DOHH2 (cell line): ENCODE data around the gene BCAR3.

Experiments used
- H3F3A ChIP-seq: fragments of 200-600 bp; sonication (generic), shearing (Covaris generic); 2 replicates; pipeline ENCODE4 v1.6.0; 2016; ENCODE audit warnings: antibody characterized with exemption, mild to moderate bottlenecking; ENCODE audit not compliant: control insufficient read depth, insufficient read depth
- H3K27ac ChIP-seq: fragments of 200-600 bp; sonication (generic); 2 replicates; pipeline ENCODE4 v1.5.1; 2014; ENCODE audit warnings: low read depth, mild to moderate bottlenecking, low read length, moderate library complexity
- H3K27me3 ChIP-seq: fragments of 200-600 bp; sonication (generic); 2 replicates; pipeline ENCODE4 v1.6.1; 2014; ENCODE audit warnings: mild to moderate bottlenecking, low read length, mixed read lengths; ENCODE audit not compliant: control insufficient read depth
- H3K36me3 ChIP-seq: fragments of 200-600 bp; sonication (generic); 2 replicates; pipeline ENCODE4 v1.6.1; 2014; ENCODE audit warnings: mild to moderate bottlenecking, low read length, moderate library complexity, mixed read lengths; ENCODE audit not compliant: control insufficient read depth
- H3K4me1 ChIP-seq: fragments of 200-600 bp; sonication (generic); 2 replicates; pipeline ENCODE4 v1.6.1; 2014; ENCODE audit warnings: mild to moderate bottlenecking, low read length, mixed read lengths; ENCODE audit not compliant: control insufficient read depth
- H3K4me2 ChIP-seq: fragments of 200-600 bp; sonication (generic); 2 replicates; pipeline ENCODE4 v1.6.0; 2014; ENCODE audit warnings: mild to moderate bottlenecking, low read length, moderate library complexity
- H3K4me3 ChIP-seq: fragments of 200-600 bp; sonication (generic); 2 replicates; pipeline ENCODE4 v1.5.1; 2014; ENCODE audit warnings: mild to moderate bottlenecking, low read length, mixed read lengths
- H3K79me2 ChIP-seq: fragments of 200-600 bp; sonication (generic); 2 replicates; pipeline ENCODE4 v1.6.1; 2014; ENCODE audit warnings: mild to moderate bottlenecking, low read length, mixed read lengths; ENCODE audit not compliant: control insufficient read depth
- H3K9me2 ChIP-seq: fragments of 200-600 bp; sonication (generic); replicated peaks from 2 replicates; pipeline ENCODE4 v1.6.1; 2014; ENCODE audit warnings: mild to moderate bottlenecking, low read length, mixed read lengths; ENCODE audit not compliant: control insufficient read depth
- H3K9me3 ChIP-seq: fragments of 200-600 bp; sonication (generic); 2 replicates; pipeline ENCODE4 v1.6.1; 2014; ENCODE audit warnings: antibody characterized with exemption, low read length, mixed read lengths; ENCODE audit not compliant: control insufficient read depth, insufficient read depth
- H4K20me1 ChIP-seq: fragments of 200-600 bp; sonication (generic); 2 replicates; pipeline ENCODE4 v1.6.0; 2014; ENCODE audit warnings: low read depth, mild to moderate bottlenecking, antibody characterized with exemption, low read length, moderate library complexity; ENCODE audit not compliant: control insufficient read depth, insufficient read depth
- EZH2phosphoT487 ChIP-seq: fragments of 200-600 bp; sonication (generic); IDR thresholded peaks from 2 replicates; pipeline ENCODE4 v1.6.1; 2017; ENCODE audit warnings: borderline replicate concordance, mild to moderate bottlenecking, antibody characterized with exemption, low read length, moderate library complexity, mixed read lengths
- TF ChIP-seq, protein P1 (sequence below): fragments of 200-600 bp; sonication (generic); IDR thresholded peaks from one replicate; pipeline ENCODE4 v1.5.1; 2014; ENCODE audit warnings: antibody characterized with exemption, mild to moderate bottlenecking, low read depth, low read length; ENCODE audit not compliant: poor library complexity, severe bottlenecking

The BCAR3 gene

DNA sequence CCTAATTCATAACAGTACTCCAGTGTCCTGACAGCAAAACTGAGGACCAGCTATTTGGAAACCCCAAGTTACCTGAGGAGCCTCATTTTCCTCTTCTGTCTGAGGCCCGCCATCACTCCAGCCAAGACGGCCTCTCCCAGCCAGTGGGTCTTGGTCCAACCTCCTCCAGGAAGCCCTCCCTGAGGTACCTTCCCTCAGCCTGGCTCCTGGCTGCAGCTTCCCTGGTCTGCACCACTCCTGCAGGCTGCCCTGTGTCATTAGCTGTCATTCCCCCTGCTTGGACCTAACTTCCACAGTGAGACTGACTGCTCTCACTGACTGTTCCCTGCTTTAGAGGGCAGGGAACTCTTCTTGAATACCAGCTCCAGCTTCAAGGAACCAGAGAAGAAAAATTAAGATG, 33.0 kb downstream of the BCAR3 start:
- peaks cover 18% of the 10 kb centered on the region for H3K4me1 ChIP-seq
- 0 out of 2 replicates have a peak, but pooled peaks cover 10% of the 10 kb centered on the region for H3F3A ChIP-seq
- H3K79me2 ChIP-seq: peaks cover 92% of the 10 kb centered on the region
- H3K27ac ChIP-seq: no peak overlapping the region
- no peaks in the 10 kb centered on the region for H3K9me3 ChIP-seq
- H3K9me2 ChIP-seq: no peaks in the 10 kb centered on the region
- H3K4me2 ChIP-seq: no peak overlapping the region
- H4K20me1 ChIP-seq: 0 out of 2 replicates have a peak, but pooled peaks cover 4% of the 10 kb centered on the region
- H3K36me3 ChIP-seq: peaks cover 74% of the 10 kb centered on the region
- TF ChIP-seq EZH2phosphoT487: no peak
- TF ChIP-seq, protein P1, sequence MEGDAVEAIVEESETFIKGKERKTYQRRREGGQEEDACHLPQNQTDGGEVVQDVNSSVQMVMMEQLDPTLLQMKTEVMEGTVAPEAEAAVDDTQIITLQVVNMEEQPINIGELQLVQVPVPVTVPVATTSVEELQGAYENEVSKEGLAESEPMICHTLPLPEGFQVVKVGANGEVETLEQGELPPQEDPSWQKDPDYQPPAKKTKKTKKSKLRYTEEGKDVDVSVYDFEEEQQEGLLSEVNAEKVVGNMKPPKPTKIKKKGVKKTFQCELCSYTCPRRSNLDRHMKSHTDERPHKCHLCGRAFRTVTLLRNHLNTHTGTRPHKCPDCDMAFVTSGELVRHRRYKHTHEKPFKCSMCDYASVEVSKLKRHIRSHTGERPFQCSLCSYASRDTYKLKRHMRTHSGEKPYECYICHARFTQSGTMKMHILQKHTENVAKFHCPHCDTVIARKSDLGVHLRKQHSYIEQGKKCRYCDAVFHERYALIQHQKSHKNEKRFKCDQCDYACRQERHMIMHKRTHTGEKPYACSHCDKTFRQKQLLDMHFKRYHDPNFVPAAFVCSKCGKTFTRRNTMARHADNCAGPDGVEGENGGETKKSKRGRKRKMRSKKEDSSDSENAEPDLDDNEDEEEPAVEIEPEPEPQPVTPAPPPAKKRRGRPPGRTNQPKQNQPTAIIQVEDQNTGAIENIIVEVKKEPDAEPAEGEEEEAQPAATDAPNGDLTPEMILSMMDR: no peak
- no peaks in the 10 kb centered on the region for H3K27me3 ChIP-seq
- no peak overlapping the region for H3K4me3 ChIP-seq

DNA sequence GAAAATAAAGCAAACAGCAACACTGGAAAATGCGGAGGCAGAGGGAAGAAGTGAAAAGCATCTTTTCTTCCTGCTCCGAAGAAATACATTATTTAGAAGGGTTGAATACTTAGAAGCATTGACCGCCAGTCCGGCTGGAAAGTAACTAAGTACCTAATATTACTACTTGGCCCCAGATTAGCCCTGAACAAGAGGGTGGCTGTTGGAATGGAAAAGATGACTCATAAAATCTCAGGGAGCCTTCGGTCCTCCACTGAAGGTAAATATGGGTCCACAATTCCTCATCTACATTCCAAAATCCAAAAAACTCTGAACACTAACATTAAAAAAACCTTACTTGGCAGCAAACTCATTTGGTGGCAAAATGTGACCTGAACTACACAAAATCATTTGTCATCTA, 40.1 kb downstream of the BCAR3 start:
- TF ChIP-seq, protein P1: no peak
- no peak for TF ChIP-seq EZH2phosphoT487
- Histone ChIP-seq H4K20me1 (no peaks in the 10 kb centered on the region), H3K4me1 (peaks cover 15% of the 10 kb centered on the region), H3F3A (0 out of 2 replicates have a peak, but pooled peaks cover 7% of the 10 kb centered on the region), H3K27ac (no peak overlapping the region), H3K9me3 (no peaks in the 10 kb centered on the region), H3K4me2 (no peak overlapping the region), H3K79me2 (peaks cover 76% of the 10 kb centered on the region), H3K9me2 (no peaks in the 10 kb centered on the region), H3K4me3 (no peak overlapping the region), H3K27me3 (no peaks in the 10 kb centered on the region), H3K36me3 (peaks cover 75% of the 10 kb centered on the region)

DNA sequence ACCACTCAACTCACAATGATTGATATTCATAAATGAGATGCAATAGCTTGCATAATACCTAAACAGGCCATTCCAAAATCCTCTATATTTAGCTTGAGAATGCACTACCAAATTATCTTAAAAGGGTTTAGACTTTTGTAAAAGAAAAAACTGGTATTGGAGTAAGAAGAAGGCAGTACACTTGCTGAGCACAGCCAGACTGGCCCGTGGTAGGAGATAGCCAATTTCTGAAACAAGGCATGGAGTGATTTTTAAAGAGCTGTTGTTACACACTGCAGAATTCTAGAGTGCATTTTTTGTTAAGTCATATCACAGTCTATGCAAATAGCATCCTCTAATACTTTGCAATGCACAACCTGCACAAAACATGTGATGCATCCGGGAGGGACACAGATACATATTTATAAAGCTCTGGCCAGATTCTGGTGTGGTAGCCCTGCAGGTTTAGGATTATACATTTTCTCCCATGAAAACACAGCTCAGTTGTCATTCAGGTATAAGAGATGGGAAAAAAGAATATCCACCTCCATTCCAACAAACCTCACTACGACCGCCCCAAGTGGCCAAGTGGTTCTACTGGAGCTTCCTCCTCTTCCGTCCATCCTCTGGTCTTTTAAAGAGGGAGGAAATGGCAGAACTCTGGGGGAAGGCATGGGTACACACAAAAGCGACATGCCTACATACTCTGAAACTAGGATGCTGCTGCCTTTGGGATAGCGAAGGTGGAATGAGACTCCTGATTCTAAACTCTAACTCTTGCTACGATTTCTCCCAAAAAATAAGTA, 40.8 kb downstream of the BCAR3 start:
- Histone ChIP-seq H3K9me2 (no peaks in the 10 kb centered on the region), H3K79me2 (peaks cover 77% of the 10 kb centered on the region), H3K4me1 (peaks cover 13% of the 10 kb centered on the region), H3K36me3 (peaks cover 78% of the 10 kb centered on the region), H3K4me2 (no peak overlapping the region), H4K20me1 (no peaks in the 10 kb centered on the region), H3K27ac (no peak overlapping the region), H3K27me3 (no peaks in the 10 kb centered on the region), H3F3A (0 out of 2 replicates have a peak, but pooled peaks cover 6% of the 10 kb centered on the region), H3K4me3 (no peak overlapping the region), H3K9me3 (no peaks in the 10 kb centered on the region)
- TF ChIP-seq, protein P1: no peak
- TF ChIP-seq EZH2phosphoT487: no peak
